Activated CD8-positive, alpha-beta memory T cell treated with anti-CD3 and anti-CD28 coated beads, Interleukin-2, amount 50 U/mL, for 1 hour (primary cell): ENCODE results near the gene HSPA4L.

ENCODE experiments used
- DNase-seq: peaks from one replicate; pipeline ENCODE4 v3.0.0-alpha.2; 2020; ENCODE audit errors: extremely low read depth

The HSPA4L gene

DNA sequence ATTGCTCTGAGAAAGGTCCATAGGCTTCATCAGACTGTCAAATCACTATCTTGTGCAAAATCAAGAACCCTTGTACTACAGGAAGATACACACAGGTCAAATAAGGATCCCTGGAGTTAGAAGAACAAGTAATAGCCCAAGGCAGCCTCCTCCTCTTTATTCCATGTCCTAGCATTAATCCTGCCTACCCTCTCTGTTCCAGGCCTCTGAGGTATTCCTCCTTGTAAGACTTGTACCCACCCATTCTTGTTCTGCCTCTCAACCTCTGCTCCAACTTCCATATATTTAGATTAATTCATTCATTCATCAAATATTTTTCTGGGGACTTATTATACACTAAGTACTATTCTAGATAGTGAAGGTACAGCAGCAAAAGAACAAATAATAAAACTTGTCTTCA is 88.2 kb downstream of the HSPA4L start:
- no peak for DNase-seq

DNA sequence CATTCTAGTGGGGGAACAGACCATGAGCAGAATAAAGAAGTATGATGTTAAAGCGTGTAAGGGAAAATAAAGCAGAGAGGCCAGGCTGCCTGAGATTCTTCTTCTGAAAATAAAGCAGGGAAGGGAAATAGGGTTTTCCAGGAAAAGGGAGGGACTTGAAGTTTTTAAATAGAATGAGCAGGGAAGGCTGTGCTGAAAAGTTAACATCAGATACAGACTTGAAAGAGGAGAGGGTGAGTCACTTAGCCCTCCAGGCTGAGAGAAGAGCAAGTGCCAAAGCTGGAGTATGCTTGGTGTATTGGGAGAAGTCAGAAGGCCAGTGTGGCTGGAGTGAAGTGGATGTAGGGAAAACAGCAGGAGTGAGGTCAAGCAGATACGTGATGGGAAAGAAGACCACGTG is 88.6 kb downstream of the HSPA4L start:
- DNase-seq: no peak

DNA sequence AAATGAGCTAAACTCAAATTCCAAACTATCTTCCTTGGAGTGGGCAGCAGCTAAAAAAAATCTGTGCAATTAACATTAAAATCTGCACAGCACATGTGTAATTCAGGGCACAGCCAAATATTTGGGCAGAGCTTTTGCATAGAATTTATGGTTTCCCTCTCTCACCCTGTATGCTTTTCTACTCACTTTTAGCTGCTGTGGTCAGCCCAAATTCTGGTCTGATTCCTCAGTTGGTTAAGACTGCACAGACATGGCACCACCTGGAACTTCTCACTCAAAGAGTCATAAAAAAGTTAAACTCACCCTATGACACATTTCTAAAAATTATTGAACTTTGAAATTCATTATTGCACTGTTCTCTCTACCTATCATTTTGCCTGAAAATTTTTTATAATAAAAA is 93.7 kb downstream of the HSPA4L start:
- DNase-seq: no peak

DNA sequence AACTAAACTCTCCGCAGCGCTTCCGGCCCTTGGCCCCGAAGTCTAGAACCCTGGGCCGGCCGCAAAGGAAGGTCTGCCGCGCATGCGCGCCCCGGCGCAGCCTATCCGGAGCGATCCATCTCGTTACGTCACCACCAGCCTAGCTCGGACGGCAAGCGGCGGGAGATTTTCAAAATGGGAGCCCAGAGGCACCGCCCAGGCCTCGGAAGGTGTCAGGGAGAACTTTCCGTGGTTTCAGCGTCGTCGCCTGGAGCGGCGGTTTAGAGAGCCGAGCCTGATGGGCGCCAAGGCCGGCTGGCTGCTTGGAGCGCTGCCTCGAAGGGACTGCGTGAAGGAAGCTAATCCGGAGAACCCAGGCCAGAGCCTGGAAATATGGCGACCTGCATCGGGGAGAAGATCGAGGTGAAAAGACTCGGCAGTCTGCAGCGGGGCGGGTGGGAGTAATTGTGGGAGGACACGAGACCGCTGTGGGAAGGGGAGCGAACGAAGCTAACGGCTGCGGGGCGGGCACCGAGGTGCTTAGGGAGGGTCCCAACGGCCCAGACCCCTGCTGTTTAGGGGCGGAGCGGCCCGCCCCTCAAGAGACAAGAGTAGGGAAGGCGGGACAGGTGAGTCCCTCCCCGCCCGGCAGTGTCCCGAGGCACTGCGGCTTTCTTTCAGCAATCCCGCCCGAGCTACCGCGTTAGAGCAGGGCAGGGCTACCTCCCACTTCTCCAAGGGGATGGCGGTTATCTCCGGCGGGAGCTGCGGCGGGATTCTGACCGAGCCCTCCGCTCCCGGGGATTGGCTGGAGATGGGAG is 98.8 kb downstream of the HSPA4L start, which contains the start of gene PLK4:
Gene PLK4 (plus strand): TSS at position 131 of the 800 bp plus-strand sequence. CDS start 242 bp downstream, at position 373.
- peak; percentile 84 for DNase-seq

DNA sequence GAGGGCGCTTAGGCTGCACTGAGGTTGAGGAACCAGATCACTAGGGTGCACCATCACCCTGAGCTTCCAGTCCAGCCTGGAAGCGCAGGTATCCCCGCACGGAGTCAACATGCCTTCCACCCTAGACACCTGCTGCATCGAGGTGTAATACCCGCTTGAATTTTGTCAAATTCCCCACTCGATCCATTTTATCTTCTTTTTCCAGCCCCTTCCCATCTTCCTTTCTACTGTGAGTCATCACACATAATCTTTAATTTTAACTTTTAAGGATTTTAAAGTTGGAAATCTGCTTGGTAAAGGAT is 99.4 kb downstream of the HSPA4L start:
- no peak for DNase-seq

DNA sequence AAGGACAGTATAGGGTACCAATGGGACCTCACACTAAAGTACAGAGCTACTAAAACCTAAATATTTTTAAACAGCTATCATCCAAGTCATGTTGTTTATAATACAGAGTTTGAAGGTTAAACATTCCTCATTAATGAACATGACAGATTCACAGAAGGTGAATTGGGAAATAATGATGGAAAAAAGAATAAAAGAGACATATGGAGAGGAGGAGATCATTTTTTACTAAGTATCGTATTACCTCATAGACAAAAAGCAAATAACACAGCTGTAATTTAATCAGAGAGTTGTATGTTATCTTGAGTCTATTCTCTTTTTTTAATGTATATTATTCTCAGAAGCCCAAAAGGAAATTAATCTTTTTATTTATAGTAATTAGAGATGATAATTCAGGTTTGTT is 106.4 kb downstream of the HSPA4L start:
- no peak for DNase-seq

DNA sequence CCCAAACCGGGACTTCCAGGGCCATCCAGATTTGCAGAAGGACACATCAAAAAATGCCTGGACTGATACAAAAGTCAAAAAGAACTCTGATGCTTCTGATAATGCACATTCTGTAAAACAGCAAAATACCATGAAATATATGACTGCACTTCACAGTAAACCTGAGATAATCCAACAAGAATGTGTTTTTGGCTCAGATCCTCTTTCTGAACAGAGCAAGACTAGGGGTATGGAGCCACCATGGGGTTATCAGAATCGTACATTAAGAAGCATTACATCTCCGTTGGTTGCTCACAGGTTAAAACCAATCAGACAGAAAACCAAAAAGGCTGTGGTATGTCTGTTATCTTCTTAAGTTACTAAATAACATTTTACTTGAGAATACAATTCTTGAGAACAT is 107.8 kb downstream of the HSPA4L start:
- DNase-seq: no peak
